IMR-90 (cell line): Measurements from ENCODE around the gene SNED1. TPM values are rescaled to one million over a fixed set of nuclear protein-coding genes. Genes with fewer than 3 reads are reported as not detected.

Experiments
- CEBPB ChIP-seq: IDR thresholded peaks from 2 replicates; pipeline ENCODE4 v1.6.1; 2012; ENCODE audit warnings: low read depth, low read length, improper control_type of control experiment
- CTCF ChIP-seq: conservative IDR thresholded peaks from 2 replicates; pipeline ENCODE4 v1.5.1; 2012; ENCODE audit warnings: mild to moderate bottlenecking, low read depth, low read length, improper control_type of control experiment
- RAD21 ChIP-seq: IDR thresholded peaks from 2 replicates; pipeline ENCODE4 v1.6.1; 2012; ENCODE audit warnings: low read length, improper control_type of control experiment
- polyA plus RNA-seq, 3 experiments: library from polyadenylated mRNA; depleted of rRNA; stranded (reverse); fragments of >200 nt; gene quantifications; 2 replicates each; pipeline ENCODE4 v1.2.3, GENCODE V29; 2012; ENCODE audit warnings: low replicate concordance in 1 of 3
- total RNA-seq: library from RNA; depleted of rRNA; stranded (reverse); fragments of >200 nt; gene quantifications from 2 replicates; pipeline ENCODE4 v1.2.3, GENCODE V29; 2012

Gene SNED1
- total and polyA plus RNA-seq, 2 of the 4 experiments (the other 2 are of a cell fraction) = 1.1 to 3.4 TPM

- TF ChIP-seq CTCF = no peak
- no peak for TF ChIP-seq RAD21
- no peak for TF ChIP-seq CEBPB
These were observed 76.6 kb downstream of the SNED1 start (continued) for GRCh38 chr2:241074901-241075540.
